ENCODE data around the gene CHP2.

GRCh38 chr16:23795378-23795777 lies 40.6 kb downstream of the CHP2 start:
- TF ChIP-seq CTCF (IDR thresholded peaks at IDR 0.05), result no peak
- TF ChIP-seq POLR2A (IDR thresholded peaks at IDR 0.05), result no peak
